Measurements from ENCODE around the gene GNB1. TPM values are rescaled to one million over a fixed set of nuclear protein-coding genes. Genes with fewer than 3 reads are reported as not detected.

Gene GNB1
- total RNA-seq, 1 experiment from 2014 or later: 400 TPM

DNA sequence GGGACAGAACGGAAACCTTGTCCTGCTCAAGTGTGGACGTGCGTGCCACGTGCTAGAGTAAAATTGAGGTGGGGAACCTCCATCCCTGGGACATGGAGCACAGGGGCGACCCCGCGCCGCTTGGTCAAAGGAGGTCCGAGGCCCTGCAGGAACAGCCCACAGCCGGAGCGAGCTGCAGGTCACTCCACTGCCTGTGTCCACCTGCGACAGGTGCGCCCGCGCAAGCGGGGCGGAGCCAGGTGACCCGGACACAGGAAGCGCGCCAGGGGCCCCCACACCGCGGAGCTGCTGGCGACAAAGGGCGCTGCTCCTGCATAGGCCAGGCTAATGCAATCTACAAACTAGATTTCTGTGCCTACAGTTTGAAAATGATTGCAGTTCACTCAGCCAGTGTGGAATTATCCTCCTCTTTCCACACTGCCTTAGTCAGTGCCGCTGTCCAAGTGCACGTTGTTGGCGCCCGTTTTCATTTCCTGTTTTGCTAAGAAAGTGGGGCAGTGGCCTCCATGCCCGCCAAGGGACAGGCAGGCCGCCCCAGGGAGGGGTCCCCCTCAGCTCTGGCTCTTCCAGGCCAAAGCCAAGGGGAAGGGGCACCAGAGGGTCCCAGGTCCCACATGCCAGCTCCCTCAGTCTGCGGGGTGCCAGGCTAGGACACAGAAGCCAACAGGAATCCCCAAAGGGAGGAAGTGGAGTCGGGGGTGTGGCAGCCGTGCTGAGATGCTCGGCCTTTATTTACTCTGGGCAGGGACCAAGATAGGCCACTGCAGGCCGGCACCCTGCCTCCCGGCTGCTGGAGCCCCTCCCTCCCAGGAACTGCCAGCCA is 108.3 kb downstream of the GNB1 start:
- H4K91ac ChIP-seq (ENCODE audit: insufficient read length, low read depth, low read length): no peak overlapping the region
- H3T11ph ChIP-seq (ENCODE audit: low read length): no peak overlapping the region
- peaks cover 2% of the 10 kb centered on the region; the same call in 1 of the 2 replicates for H3K79me2 ChIP-seq (ENCODE audit: insufficient read depth, low read length)
- no peaks in the 10 kb centered on the region; a peak in 1 of 5 replicates for H3K9me3 Mint-ChIP-seq
- no CpG with 5 or more reads among the region's 36 CpGs for WGBS (ENCODE audit: extremely low coverage, insufficient read length, low lambda C conversion rate)
- no peak overlapping the region for H2BK20ac ChIP-seq (ENCODE audit: low read depth, low read length, poor library complexity, severe bottlenecking)
- no peaks in the 10 kb centered on the region for H4K20me1 ChIP-seq (ENCODE audit: control insufficient read depth, insufficient read depth, insufficient read length)
- no peak overlapping the region for H2BK12ac ChIP-seq (ENCODE audit: insufficient read length, low read depth, low read length)
- H3K9me3 ChIP-seq (ENCODE audit: control insufficient read depth, low read depth, low read length): no peaks in the 10 kb centered on the region
- TF ChIP-seq, protein P1, sequence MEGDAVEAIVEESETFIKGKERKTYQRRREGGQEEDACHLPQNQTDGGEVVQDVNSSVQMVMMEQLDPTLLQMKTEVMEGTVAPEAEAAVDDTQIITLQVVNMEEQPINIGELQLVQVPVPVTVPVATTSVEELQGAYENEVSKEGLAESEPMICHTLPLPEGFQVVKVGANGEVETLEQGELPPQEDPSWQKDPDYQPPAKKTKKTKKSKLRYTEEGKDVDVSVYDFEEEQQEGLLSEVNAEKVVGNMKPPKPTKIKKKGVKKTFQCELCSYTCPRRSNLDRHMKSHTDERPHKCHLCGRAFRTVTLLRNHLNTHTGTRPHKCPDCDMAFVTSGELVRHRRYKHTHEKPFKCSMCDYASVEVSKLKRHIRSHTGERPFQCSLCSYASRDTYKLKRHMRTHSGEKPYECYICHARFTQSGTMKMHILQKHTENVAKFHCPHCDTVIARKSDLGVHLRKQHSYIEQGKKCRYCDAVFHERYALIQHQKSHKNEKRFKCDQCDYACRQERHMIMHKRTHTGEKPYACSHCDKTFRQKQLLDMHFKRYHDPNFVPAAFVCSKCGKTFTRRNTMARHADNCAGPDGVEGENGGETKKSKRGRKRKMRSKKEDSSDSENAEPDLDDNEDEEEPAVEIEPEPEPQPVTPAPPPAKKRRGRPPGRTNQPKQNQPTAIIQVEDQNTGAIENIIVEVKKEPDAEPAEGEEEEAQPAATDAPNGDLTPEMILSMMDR (conservative IDR thresholded peaks at IDR 0.05): no peak
- H3K14ac ChIP-seq (ENCODE audit: insufficient read depth, low read length): peak overlapping the region; percentile 61
- no peak overlapping the region for H2BK120ac ChIP-seq (ENCODE audit: low read depth, low read length, poor library complexity, severe bottlenecking)
- no peak overlapping the region for H2BK5ac ChIP-seq (ENCODE audit: insufficient read length, low read length)
- no peak overlapping the region; the same call in 1 of the 2 replicates for H2BK15ac ChIP-seq (ENCODE audit: low read depth, low read length)
- no peaks in the 10 kb centered on the region for H3K79me1 ChIP-seq (ENCODE audit: insufficient read depth, low read depth, low read length, poor library complexity, severe bottlenecking)
- H2AK5ac ChIP-seq (ENCODE audit: insufficient read length, low read length): no peak overlapping the region
- H3K36me3 Mint-ChIP-seq (ENCODE audit: insufficient read depth in 1 of 3, low read depth in 3 of 3): peaks cover 17 to 31% (median 28%) of the 10 kb centered on the region in 3 experiments; a peak in 6 of 7 replicates
- no peak overlapping the region for H2AFZ ChIP-seq (ENCODE audit: low read length)
- no peak overlapping the region for H3K27ac ChIP-seq (ENCODE audit: insufficient read length, low read depth, low read length)
- H3K23ac ChIP-seq (ENCODE audit: insufficient read length, low read depth, low read length): no peak overlapping the region
- peak overlapping the region; percentile 6 for H3K9ac ChIP-seq (ENCODE audit: extremely low read depth, insufficient read length, low read length)
- peaks cover 32 to 39% of the 10 kb centered on the region in 2 experiments for H3K4me1 Mint-ChIP-seq
- H4K5ac ChIP-seq (ENCODE audit: insufficient read length, low read depth, low read length): no peak overlapping the region
- no peaks in the 10 kb centered on the region for H3K27me3 ChIP-seq (ENCODE audit: insufficient read depth, low read length)
- peaks cover 22% of the 10 kb centered on the region for H3K23me2 ChIP-seq (ENCODE audit: insufficient read length, low read depth, low read length, poor library complexity, severe bottlenecking)
- no peaks in the 10 kb centered on the region; the same call in 1 of the 2 replicates for H3K27me3 Mint-ChIP-seq (ENCODE audit: low read depth)
- no peak overlapping the region for H3K56ac ChIP-seq (ENCODE audit: insufficient read length, low read depth, low read length)
- H3K4ac ChIP-seq (ENCODE audit: low read depth, low read length): no peak overlapping the region
- no peak overlapping the region for H4K8ac ChIP-seq (replicated peaks; ENCODE audit: insufficient read length, low read depth, low read length)
- peak overlapping the region in 1 of 2 experiments; percentile 46; a peak in 2 of 5 replicates for H3K4me3 Mint-ChIP-seq
- no peak overlapping the region for H3K18ac ChIP-seq (ENCODE audit: insufficient read length, low read depth, low read length)
- H3K4me1 ChIP-seq (ENCODE audit: insufficient read depth, low read length): peaks cover 13% of the 10 kb centered on the region; the same call in 1 of the 2 replicates
- peak overlapping the region; percentile 56 for H3K4me2 ChIP-seq (ENCODE audit: insufficient read depth, insufficient read length, low read length)
- H3K27ac Mint-ChIP-seq: peak overlapping the region in 1 of 3 experiments; percentile 94; a peak in 2 of 7 replicates
- DNase-seq: peak; percentile 80

Data from H9 (cell line).